Activated CD4-positive, alpha-beta T cell treated with anti-CD3 and anti-CD28 coated beads, Interleukin-2, amount 50 U/mL, for 16 hours (primary cell): ENCODE results near the gene PRKAA1.
"Not testable (repeated sequence)": the region's sequence is repeated elsewhere in the genome, so short reads cannot be mapped to it uniquely, and the experiment has no call there.

ENCODE experiments used
- DNase-seq: peaks from one replicate; pipeline ENCODE4 v3.0.0-alpha.2; 2020

Gene PRKAA1

GRCh38 chr5:40720069-40720468 is 78.1 kb downstream of the PRKAA1 start:
- DNase-seq, result no peak

- DNase-seq, result no peak
Measured at GRCh38 chr5:40717281-40717680, 80.9 kb downstream of the PRKAA1 start.

GRCh38 chr5:40716590-40716989 is 81.6 kb downstream of the PRKAA1 start:
- DNase-seq, result no peak

GRCh38 chr5:40716000-40716399 is 82.2 kb downstream of the PRKAA1 start:
- no peak for DNase-seq

- DNase-seq, result no peak
Measured at GRCh38 chr5:40714001-40714400, 84.2 kb downstream of the PRKAA1 start.

GRCh38 chr5:40710575-40710974 is 87.6 kb downstream of the PRKAA1 start:
- DNase-seq, result not testable (repeated sequence)
